SJSA1 (cell line): ENCODE results near the gene DDX1. TPM values are rescaled to one million over a fixed set of nuclear protein-coding genes. Genes with fewer than 3 reads are reported as not detected.
"Not testable (repeated sequence)": the region's sequence is repeated elsewhere in the genome, so short reads cannot be mapped to it uniquely, and the experiment has no call there.

Experiments used
- DNase-seq, 2 experiments: peaks; one replicate each; pipeline ENCODE4 v3.0.0-alpha.2; 2015 to 2020; ENCODE audit warnings: low spot score in 2 of 2, low read depth in 1 of 2
- H3K27ac ChIP-seq: fragments of 250-450 bp; sonication (Bioruptor Pico); 2 replicates; pipeline ENCODE4 v1.5.1; 2020; ENCODE audit warnings: mild to moderate bottlenecking, moderate library complexity
- H3K27me3 ChIP-seq: fragments of 250-450 bp; sonication (Bioruptor Pico); replicated peaks from 2 replicates; pipeline ENCODE4 v1.5.1; 2020; ENCODE audit warnings: mild to moderate bottlenecking, moderate library complexity
- H3K36me3 ChIP-seq: fragments of 250-450 bp; sonication (Bioruptor Pico); 2 replicates; pipeline ENCODE4 v1.5.1; 2020; ENCODE audit warnings: mild to moderate bottlenecking
- H3K4me1 ChIP-seq: fragments of 250-450 bp; sonication (Bioruptor Pico); replicated peaks from 2 replicates; pipeline ENCODE4 v1.6.1; 2021; ENCODE audit warnings: mild to moderate bottlenecking
- H3K4me3 ChIP-seq: fragments of 250-450 bp; sonication (Bioruptor Pico); 2 replicates; pipeline ENCODE4 v1.5.1; 2020; ENCODE audit warnings: mild to moderate bottlenecking
- H3K9me3 ChIP-seq: fragments of 250-450 bp; sonication (Bioruptor Pico); replicated peaks from 2 replicates; pipeline ENCODE4 v1.5.1; 2020; ENCODE audit warnings: mild to moderate bottlenecking
- total RNA-seq: library from RNA; depleted of rRNA; stranded (reverse); fragments of >200 nt; shearing (Covaris generic); gene quantifications from 2 replicates; pipeline ENCODE4 v1.2.3, GENCODE V29; 2014; rRNA removed

The DDX1 gene
- 140 and 142 TPM in 2 replicates for total RNA-seq

DNA sequence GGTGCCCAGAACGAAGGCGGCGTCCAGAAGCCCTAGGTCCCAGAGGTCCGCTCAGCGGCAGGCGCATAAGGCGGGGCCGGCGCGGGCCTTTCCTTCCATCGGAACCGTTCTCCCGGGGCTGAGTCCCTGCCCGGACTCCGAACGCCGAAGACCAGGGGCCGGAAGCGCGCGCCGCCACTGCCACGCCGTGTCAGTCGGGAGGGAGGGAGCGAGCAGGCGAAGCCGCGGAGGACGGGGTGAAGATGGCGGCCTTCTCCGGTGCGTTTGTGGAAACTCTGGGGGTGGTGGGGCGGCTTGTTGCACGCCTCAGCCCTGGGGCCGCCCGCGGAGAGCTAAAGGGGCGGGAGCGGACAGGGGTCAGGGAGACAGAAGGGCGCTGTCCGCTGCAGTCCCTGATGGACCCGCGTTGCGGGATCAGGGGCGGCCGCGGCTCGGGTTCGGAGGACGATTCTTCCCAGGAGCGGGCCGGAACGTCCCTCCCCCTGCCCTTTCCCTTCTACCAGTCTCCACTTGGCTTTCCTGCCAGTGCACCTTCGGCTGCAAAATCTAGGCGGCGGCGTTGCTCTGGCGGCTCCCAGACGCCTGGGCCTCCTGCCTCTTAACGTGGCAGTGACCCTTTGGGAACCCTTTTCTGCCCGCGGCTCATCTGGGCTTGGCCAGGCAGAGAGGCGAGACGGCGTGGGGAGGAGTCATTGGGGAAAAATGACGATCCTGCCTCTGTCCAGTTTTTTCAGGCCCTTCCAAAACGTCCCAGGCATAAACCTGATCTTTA lies at the start of gene DDX1:
DDX1 (plus strand) TSS at position 177 of the 772 bp plus-strand sequence; CDS start at position 243, 66 bp downstream.
- DNase-seq: peak; percentile 79 to 90
- Histone ChIP-seq H3K9me3 (no peaks in the 10 kb centered on the region), H3K27me3 (no peaks in the 10 kb centered on the region), H3K4me1 (peaks cover 10% of the 10 kb centered on the region), H3K4me3 (peak within 1 kb of the TSS; percentile 89), H3K36me3 (peaks cover 34% of the 10 kb centered on the region), H3K27ac (peak within 1 kb of the TSS; percentile 71)

DNA sequence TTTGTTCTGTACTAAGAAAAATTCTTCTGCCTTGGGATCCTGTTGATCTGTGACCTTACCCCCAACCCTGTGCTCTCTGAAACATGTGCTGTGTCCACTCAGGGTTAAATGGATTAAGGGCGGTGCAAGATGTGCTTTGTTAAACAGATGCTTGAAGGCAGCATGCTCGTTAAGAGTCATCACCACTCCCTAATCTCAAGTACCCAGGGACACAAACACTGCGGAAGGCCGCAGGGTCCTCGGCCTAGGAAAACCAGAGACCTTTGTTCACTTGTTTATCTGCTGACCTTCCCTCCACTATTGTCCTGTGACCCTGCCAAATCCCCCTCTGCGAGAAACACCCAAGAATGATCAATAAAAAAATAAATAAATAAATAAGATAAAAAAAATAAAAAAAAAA lies 49.4 kb upstream of the DDX1 start:
- H3K9me3 ChIP-seq: not testable (repeated sequence)

DNA sequence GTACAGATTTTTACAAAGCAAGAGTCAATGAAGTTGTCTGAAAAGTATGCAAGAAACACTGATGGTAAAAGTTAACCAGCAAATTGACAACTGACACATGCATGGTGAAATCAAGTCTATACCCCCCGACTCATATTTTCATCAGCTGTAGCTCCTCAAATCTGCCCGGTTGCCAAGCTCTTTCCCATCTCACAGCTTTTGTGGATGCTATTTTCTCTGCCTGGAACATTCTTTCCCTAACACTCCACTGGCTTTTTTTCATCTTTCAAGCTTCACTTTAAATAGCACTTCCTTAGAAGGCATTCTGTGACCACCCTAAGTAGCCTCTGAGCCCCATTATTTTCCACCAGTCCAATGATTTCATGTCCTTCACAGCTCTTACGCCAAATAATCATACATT lies 48.6 kb upstream of the DDX1 start:
- peaks cover 5% of the 10 kb centered on the region; the same call in 1 of the 2 replicates for H3K36me3 ChIP-seq
- H3K27ac ChIP-seq: no peak overlapping the region

More for the DNA sequence above, 49.4 kb upstream of the DDX1 start:
- not testable (repeated sequence) for H3K36me3 ChIP-seq, DNase-seq, H3K4me3 ChIP-seq, H3K27me3 ChIP-seq, H3K4me1 ChIP-seq, H3K27ac ChIP-seq

DNA sequence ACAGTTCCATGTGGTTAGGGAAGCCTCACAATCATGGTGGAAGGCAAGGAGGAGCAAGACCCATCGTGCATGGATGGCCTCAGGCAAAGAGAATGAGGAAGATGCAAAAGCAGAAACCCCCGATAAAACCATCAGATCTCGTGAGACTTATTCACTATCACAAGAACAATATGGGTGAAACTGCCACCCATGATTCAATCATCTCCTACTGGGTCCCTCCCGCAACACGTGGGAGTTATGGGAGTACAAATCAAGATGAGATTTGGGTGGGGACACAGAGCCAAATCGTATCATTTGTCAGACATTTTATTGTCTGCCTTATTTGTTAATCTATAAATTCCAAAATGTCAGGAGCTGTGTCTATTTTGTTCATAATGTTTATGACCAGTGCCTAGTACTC lies 48.1 kb upstream of the DDX1 start:
- DNase-seq: no peak
- Histone ChIP-seq H3K9me3 (no peaks in the 10 kb centered on the region), H3K27me3 (no peaks in the 10 kb centered on the region), H3K27ac (no peak overlapping the region), H3K36me3 (peaks cover 5% of the 10 kb centered on the region; the same call in 1 of the 2 replicates), H3K4me1 (no peaks in the 10 kb centered on the region), H3K4me3 (no peak overlapping the region)

More for the DNA sequence above, 48.6 kb upstream of the DDX1 start:
- DNase-seq: no peak
- Histone ChIP-seq H3K27me3 (no peaks in the 10 kb centered on the region), H3K9me3 (no peaks in the 10 kb centered on the region), H3K4me3 (no peak overlapping the region), H3K4me1 (no peaks in the 10 kb centered on the region)

DNA sequence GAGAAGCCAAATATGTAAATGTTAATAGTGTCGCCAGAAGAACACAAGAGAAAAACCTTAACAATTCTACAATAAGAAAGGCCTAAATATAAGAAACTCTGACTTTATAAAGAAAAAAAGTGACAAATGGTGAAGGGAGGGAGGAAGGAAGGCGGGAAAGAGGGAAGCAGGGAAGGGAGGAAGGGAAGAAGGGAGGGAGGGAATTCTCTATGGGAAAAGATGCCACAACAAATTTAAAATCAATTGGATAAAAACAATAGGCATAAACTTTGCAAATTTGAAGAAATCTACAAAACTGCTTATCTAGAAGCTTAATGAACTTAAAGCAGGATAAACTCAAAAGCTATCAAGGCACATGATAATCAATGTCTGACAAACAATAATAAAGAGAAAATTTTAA lies 47.4 kb upstream of the DDX1 start:
- Histone ChIP-seq H3K27me3 (no peaks in the 10 kb centered on the region), H3K9me3 (no peaks in the 10 kb centered on the region), H3K4me3 (no peak overlapping the region), H3K4me1 (no peaks in the 10 kb centered on the region), H3K36me3 (peaks cover 9% of the 10 kb centered on the region), H3K27ac (no peak overlapping the region)
- no peak for DNase-seq

DNA sequence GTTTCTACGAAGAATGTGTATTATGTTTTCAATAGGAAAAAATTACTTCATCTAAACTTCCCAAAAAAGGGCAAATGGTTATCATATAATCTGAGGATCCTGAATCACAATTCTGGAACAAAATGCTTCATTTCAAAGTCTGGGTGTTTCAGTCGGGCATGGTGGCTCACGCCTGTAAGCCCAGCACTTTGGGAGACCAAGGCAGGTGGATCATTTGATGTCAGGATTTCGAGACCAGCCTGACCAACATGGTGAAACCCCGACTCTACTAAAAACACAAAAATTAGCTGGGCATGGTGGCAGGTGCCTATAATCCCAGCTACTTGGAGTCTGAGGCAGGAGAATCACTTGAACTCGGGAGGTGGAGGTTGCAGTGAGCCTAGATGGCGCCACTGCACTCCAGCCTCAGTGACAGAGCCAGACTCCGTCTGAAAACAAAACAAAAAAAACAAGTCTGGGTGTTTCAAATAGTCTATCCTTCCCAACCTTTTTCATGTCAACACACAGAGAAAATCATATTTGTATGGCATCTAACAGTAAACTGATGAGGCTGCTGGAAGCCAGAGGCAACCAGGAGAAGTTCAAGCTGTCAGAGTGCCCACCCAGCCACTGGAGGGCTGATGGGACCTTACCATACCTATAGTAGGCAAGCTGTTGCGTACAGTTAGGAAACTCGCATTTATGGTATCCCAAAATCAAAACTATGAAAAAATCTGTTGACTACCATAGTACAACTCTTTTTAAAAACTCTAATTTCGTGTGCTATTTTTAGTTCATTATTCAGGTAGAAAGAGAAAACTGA lies 45.2 kb upstream of the DDX1 start:
- peak in 1 of 2 experiments; percentile 3 for DNase-seq
- Histone ChIP-seq H3K36me3 (peaks cover 15% of the 10 kb centered on the region), H3K4me3 (no peak overlapping the region), H3K27ac (no peak overlapping the region), H3K9me3 (no peaks in the 10 kb centered on the region), H3K4me1 (no peaks in the 10 kb centered on the region), H3K27me3 (no peaks in the 10 kb centered on the region)

DNA sequence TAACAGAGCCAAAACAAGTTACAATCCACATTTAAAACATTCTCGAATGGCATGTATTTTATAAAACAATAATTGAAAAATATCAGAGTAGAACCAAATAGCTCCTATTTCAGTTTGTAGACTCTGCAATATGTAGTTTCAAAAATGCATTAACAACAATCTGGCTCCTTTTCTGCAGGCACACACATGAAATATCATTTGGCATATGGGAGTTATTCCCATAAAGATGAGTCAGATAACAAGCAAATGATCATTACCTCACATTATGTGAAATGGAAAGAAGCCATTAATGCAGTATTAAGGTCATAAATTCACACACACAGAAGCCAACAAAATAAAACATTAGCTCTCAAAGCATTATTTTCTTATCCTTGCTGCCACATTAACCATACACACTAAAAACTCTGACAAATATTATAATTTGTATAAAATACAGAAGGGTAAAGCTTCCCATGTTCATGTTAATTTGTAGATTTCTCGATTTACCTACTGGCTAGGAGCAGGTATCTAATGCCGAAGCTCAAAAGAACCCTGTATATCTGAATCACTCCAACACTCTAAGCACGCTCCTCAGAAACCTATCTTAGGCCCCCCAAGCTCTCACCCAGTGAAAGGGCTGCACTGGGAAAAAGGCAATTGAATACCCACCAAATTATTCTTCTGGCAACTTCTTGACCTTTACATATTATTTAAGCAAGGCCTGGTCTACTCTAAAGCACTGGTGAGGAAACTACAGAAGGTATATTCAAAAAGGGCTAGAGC lies 44.4 kb upstream of the DDX1 start:
- Histone ChIP-seq H3K27ac (no peak overlapping the region), H3K4me3 (no peak overlapping the region), H3K4me1 (no peaks in the 10 kb centered on the region), H3K9me3 (no peaks in the 10 kb centered on the region), H3K27me3 (no peaks in the 10 kb centered on the region), H3K36me3 (peaks cover 17% of the 10 kb centered on the region)
- DNase-seq: no peak

DNA sequence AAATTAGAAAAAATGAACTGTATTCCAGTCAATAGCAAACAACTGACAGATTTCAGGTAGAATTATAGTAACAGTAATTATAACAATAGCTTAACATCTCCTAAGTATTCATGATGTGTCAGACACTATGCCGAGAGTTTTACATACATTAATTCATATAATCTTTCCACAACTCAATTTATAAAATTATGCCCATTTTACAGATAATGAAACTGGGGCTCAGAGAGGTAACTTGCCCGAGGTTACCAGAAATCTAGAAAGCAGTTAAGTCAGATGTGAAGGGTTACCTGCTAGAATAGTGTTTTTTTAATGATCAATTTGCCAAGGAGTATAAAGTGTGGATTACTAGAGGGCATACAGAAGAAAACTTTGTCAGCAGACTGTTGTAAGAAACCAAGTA lies 42.7 kb upstream of the DDX1 start:
- no peak for DNase-seq
- Histone ChIP-seq H3K27me3 (no peaks in the 10 kb centered on the region), H3K4me1 (no peaks in the 10 kb centered on the region), H3K36me3 (peaks cover 17% of the 10 kb centered on the region), H3K4me3 (no peak overlapping the region), H3K27ac (no peak overlapping the region), H3K9me3 (no peaks in the 10 kb centered on the region)

DNA sequence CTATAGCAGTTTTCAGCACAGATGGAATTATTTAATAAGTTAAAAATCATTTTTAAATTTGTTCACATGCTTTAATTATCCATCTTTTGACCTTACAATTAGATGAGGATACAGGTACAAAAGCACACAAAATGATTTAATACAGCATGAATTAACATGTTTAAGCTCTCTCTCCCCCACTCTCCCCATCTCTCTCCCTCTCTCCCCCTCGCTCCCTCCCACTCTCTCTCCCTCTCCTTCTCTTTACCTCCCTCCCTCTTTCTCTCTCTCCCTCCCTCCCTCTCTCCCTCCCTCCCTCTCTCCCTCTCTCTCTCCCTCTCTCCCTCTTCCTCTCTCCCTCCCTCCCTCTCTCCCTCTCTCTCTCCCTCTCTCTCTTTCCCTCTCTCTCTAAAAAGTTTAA lies 38.1 kb upstream of the DDX1 start:
- peaks cover 15% of the 10 kb centered on the region for H3K36me3 ChIP-seq
- no peak for DNase-seq
- H3K27me3 ChIP-seq: no peaks in the 10 kb centered on the region
- H3K27ac ChIP-seq: no peak overlapping the region
- H3K9me3 ChIP-seq: no peaks in the 10 kb centered on the region
- no peaks in the 10 kb centered on the region for H3K4me1 ChIP-seq
- no peak overlapping the region for H3K4me3 ChIP-seq

DNA sequence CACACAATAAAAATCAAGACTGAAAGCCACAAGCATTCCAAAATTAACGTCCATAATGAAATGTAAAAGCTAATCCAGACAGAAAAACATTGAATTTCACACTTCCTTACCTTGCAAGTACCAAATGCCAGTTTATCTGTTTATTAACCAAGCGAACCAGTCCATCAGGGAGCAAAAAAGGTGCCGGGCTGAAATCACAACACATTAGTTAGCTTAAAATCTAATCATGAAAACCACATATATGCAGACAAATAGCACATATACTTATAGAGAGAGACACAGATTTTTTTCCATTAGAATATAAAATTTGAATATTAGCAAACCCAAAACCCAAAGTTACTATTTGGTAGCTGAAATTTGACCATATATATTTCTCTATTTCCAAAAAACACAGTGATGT lies 37.7 kb upstream of the DDX1 start:
- Histone ChIP-seq H3K27me3 (no peaks in the 10 kb centered on the region), H3K4me1 (no peaks in the 10 kb centered on the region), H3K27ac (no peak overlapping the region), H3K9me3 (no peaks in the 10 kb centered on the region), H3K36me3 (peaks cover 11% of the 10 kb centered on the region), H3K4me3 (no peak overlapping the region)
- no peak for DNase-seq

DNA sequence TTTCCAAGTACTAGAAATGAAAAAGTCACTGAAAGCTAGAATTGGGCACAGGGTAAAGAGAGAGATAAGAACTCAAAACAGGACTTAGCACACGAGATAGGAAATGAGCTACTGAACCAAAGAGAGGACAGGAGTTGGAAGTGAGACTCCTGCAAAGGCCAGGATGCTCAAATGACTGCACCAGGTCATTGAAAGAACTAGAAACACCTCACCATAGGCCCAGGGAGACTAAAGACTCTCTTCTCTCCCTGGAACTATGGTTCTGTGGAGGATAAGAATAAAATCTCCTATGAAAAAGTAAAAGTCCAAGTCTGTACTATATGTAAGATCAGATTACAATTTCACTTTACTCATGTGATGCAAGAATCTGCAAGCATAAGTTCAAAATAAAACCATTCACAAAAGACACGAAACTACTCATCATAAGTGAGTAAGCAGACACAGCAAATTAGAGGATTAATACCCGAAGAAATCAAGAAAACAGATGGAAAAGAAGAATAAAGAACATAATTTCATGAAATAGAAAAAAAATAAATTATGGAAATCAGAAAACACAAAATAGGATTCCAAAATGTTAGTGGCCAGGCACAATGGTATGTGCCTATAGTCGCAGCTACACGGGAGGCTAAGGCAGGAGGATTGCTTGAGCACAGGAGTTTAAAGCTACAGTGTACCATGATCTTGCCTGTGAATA lies 37.0 kb upstream of the DDX1 start:
- no peaks in the 10 kb centered on the region for H3K9me3 ChIP-seq
- peaks cover 2% of the 10 kb centered on the region; the same call in 1 of the 2 replicates for H3K4me1 ChIP-seq
- H3K27ac ChIP-seq: no peak overlapping the region
- no peak overlapping the region for H3K4me3 ChIP-seq
- no peaks in the 10 kb centered on the region for H3K27me3 ChIP-seq
- no peak for DNase-seq
- peaks cover 7% of the 10 kb centered on the region for H3K36me3 ChIP-seq

DNA sequence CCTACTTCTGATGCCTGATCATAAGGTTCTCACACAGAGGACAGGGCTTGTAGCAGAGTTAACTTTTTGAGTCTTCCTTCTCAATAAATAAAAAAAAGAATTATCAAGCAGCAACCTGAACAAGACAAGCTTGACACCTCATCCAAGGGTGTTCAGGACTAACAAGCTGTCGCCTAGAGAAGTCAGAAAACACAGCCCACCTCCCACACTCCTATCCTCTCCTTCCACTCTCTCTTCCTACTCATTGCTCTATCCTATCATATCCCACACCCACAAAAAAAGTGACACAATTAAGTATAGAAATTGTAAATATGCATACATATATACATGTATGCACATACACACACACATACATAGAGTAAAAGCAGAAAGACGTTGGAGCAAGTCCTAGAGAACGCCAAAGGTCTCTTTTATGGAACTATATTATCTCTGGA lies 35.9 kb upstream of the DDX1 start:
- H3K4me1 ChIP-seq: peaks cover 4% of the 10 kb centered on the region; the same call in 1 of the 2 replicates
- H3K27ac ChIP-seq: no peak overlapping the region
- no peaks in the 10 kb centered on the region for H3K9me3 ChIP-seq
- H3K27me3 ChIP-seq: no peaks in the 10 kb centered on the region
- DNase-seq: no peak
- H3K4me3 ChIP-seq: no peak overlapping the region
- H3K36me3 ChIP-seq: peaks cover 5% of the 10 kb centered on the region

DNA sequence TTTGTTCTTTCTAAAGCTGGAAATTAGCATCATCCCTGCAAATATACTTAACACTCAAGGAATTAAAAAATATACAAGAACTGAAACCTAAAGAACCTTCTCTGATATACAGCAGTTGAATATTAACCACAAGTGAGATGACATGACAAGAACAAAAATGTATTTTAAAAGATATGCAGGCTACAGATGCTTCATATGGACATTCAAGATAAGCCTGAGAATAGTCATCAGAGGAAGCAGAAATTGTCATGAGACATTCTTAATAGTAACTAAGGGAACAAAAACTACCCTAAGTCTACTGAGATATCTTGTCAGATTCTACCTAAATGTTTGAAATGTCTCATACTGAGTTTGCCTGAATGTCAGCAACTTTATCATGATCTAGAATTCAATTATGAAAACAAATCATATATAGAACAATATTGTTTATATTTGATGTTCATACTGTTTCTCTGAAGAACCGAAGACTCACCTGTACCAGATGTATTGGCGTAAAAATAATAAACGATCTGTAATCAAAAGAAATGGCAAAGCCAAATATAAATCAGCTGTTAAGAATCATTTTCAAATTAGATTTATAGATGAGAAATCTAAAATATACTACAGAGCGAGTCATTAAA lies 35.2 kb upstream of the DDX1 start:
- no peaks in the 10 kb centered on the region for H3K9me3 ChIP-seq
- peaks cover 3% of the 10 kb centered on the region for H3K36me3 ChIP-seq
- H3K27ac ChIP-seq: no peak overlapping the region
- peaks cover 6% of the 10 kb centered on the region; the same call in 1 of the 2 replicates for H3K4me1 ChIP-seq
- no peaks in the 10 kb centered on the region for H3K27me3 ChIP-seq
- DNase-seq: no peak
- no peak overlapping the region for H3K4me3 ChIP-seq
